HG02571 (cell line): ENCODE data around the gene ZNF44.
"Not testable (repeated sequence)": the region's sequence is repeated elsewhere in the genome, so short reads cannot be mapped to it uniquely, and the experiment has no call there.

ENCODE experiments used
- ATAC-seq: cut with Tn5 transposase; IDR thresholded peaks from one replicate; pipeline ENCODE4 v1.9.1; 2021; ENCODE audit warnings: mild to moderate bottlenecking, moderate library complexity; ENCODE audit not compliant: unreplicated experiment

The ZNF44 gene

DNA sequence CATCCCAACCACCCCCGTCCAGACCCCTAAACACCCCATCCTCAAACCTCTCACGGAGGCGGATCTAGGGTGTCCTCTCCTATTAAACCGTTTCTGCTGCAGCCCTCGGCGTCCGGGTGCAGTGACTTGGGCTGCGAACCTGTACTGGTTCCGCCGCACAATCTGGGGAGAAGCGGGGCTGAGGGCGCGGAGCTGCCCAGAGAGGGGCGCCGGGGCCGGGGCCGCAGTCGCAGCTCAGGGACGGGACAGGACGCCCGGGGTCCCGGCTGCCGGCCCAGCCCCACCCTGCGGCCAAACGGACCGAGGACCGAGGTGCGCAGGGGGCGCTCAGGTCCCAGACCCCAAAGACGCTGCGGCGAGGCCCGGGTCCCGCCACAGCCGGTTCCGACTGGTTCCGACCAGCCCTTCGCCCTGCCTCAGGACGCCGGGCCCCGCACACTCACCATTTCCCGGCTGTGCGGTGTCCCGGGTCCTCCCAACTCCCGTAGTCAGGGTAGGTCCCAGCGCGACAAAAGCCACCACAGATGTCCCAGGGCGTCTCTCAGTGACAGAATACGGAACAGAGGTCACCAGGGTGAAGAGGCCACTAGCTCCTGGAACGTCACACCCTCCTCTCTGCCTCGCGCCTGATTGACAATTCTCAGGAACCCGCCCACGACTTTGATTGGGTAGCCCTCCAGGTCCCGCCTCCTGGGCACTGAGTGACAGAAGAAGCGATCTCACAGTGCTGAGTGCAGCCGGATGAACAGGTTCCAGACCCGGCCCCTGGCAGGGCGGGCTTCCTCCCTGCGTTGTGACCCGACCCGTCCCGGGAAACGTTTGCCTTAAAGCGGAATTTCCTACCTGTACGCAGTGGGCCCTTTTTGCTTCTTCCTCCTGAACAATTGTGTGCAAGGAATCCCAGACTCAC, at the start of gene ZNF44:
TSS of gene ZNF44 (minus strand) at position 635 of the 910 bp plus-strand sequence. CDS start at position 446, 189 bp downstream.
- ATAC-seq, result peak; percentile 90

DNA sequence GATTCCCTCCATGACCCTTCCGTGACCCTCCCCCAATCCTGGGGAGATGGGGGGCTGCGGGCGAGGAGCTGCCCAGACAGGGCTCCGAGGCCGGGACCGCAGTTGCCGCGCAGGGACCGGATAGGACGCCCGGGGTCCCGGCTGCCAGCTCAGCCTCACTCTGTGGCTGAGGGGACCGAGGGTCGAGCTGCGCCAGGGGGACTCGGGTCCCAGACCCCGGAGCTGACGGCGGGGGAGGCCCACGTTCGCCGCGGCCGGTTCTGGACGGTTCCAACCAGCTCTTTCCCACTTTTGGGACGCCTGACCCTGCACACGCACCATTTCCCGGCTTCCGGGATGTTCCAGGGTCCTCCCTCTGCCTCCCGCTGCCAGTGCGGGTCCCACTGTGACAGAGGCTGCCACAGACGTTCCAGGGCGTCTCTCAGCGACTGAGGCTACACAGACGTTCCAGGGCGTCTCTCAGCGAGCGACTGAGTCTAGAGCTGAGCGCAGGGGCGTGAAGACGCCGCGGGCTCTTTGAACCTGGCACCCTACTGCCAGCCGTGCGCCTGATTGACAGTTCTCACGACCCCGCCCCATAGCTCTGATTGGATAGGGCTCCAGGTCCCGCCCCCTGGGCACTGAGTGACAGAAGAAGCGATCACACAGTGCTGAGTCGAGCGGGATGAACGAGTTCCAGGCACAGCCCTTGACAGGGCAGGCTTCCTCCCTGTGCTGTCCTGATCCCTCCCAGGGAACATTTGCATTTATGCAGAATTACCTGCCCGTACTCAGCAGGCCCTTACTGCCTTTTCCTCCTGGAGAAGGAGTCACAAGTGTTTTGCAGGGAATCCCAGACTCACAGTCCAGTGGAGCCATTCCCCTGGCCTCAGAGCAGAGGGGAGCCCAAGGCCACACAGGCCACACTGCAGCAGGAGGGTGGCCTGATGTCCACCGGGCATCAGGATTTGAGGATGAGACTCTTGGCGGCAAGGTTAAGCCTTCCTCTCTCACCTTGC, 38.8 kb upstream of the ZNF44 start, which contains the start of gene ZNF563:
TSS of gene ZNF563 (minus strand) at position 472 of the 998 bp plus-strand sequence. CDS start at position 321, 151 bp downstream.
- peak; percentile 88 for ATAC-seq

DNA sequence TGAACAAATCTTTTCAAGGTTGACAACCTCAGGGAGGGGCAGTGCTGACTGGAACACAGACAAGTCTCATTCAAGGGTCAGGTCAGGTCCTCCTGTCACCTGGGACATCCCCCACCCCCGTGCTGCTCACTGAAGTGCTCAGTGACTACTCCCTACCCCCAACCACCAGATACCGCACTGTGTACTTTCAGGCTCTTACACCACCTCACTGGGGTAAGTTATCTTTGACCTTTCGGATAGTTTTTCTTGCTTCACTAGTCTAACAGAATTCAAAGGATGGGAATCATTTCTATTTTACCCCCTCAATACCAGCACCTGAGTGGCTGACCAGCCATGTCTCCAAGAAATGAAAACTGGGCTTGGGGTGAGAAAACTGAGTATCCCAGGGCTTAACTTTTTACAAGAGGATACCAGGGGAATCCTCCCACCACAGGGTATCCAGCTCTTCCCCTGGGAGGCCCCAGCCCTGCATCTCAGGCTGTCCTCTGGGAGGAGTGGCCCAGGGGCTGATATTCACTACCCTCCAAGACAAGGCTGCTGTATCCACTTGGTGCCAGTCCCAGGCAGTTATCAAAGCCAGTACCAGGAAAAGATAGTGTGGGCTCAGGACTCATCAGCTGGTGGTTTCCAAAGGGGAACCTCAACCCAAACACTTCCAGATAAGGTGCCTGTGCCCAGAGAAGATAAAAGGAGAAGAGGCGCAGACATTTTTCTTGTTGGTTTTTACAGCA, 36.7 kb upstream of the ZNF44 start:
- ATAC-seq, result no peak

DNA sequence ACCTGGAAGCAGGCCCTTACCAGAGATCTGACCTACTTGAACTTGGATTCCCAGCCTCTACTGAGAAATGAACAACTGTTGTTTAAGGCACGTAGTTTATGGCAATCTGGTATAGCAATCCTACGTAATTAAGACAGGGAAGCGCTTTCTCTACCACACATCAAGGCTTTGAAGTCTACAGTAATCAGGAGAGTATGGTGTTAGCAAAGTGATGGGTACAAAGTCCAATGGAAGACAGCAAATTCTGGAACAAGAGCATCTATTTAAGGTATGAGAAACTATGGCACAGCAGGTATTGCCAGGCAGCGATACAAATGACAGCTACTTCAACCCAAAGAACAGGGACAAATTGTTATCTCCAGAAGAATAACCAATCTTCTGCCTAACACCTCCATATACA, 35.7 kb upstream of the ZNF44 start:
- ATAC-seq, result no peak

GRCh38 chr19:12325690-12326089, 31.0 kb upstream of the ZNF44 start:
- no peak for ATAC-seq

DNA sequence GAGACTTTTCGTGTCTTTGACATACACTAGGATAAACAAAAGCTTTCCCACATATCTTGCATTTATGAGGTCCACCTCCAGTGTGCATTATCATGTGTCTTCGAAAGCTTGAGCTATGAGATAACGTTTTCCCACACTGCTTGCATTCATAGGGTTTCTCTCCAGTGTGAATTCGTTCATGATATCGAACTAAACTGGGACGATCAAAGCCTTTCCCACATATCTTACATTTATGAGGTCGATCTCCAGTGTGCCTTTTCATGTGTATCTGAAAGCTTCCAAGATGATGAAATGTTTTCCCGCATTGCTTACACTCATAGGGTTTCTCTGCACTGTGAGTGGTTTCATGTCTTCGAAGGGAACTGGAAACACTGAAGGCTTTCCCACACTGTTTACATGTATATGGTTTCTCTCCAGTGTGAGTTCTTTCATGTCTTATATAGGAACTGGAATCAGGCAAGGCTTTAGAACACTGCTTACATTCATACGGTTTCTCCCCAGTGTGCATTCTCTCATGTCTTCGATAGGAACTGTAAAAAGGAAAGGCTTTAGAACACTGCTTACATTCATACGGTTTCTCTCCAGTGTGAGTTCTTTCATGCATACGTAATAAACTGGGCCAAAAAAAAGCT, 24.2 kb upstream of the ZNF44 start:
- ATAC-seq, result no peak

DNA sequence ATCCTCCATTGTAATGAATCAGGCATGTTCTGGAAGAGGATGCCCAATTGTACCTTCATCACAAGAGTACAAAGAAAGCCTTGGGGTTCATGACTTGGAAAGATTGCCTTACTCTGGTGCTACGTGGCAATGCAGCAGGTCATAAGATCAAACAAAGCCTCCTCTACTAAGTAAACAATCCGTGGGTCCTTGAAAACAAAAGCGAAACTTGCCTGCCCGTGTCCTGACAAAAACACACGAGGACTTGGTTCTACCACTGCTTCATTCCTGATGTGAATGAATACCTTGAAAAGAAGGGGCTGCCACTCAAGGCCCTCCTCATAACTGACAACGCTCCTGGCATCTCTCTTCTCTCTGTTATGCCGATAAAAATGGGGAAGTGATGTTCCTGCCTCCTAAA, 19.9 kb upstream of the ZNF44 start:
- no peak for ATAC-seq

DNA sequence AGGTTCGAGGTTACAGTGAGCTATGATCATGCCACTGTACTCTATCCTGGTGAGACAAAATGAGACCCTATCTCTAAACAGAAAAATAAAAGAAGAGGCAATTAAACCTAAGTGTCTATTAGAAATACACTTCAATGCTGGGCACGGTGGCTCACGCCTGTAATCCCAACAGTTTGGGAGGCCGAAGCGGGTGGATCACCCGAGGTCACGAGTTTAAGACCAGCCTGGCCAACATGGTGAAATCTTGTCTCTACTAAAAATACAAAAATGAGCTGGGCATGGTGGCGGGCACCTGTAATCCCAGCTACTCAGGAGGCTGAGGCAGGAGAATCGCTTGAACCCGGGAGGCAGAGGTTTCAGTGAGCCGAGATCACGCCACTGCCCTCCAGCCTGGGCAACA, 14.2 kb upstream of the ZNF44 start:
- not testable (repeated sequence) for ATAC-seq

- ATAC-seq, result no peak
Observed at GRCh38 chr19:12295191-12295590, 508 bp upstream of the ZNF44 start.

DNA sequence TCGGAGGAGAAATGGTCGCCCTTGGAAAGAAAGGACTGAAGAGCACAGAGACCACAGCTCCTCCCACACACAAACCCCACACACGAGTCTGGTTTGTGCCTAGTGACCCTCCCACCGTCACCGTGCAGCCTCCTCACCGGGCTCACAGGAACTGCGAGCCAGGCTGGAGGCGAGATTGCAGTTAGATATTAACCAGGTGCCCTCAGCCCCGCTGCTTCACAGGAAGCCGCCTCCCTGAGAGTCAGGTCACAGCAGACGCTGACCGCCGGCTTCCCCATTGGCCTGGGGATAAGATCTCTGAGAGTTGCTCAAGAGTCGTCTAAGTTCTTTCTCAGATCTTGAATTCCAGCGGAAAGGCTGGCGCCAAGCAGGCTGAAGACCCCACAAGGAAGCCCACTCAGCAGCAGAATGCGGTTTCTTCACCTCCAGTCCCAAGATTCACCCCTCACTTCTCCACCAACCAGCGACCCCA, 870 bp downstream of the ZNF44 start:
- ATAC-seq, result peak; percentile 35

DNA sequence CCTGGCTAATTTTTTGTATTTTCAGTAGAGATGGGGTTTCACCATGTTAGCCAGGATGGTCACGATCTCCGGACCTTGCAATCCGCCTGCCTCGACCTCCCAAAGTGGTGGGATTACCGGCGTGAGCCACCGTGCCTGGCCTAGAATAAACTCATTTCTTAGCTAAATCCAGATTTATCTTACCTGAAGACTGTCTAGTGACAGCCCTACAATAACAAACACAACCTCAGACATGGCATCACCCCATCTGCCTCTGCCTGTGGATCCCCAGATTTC, 5.0 kb downstream of the ZNF44 start:
- no peak for ATAC-seq

DNA sequence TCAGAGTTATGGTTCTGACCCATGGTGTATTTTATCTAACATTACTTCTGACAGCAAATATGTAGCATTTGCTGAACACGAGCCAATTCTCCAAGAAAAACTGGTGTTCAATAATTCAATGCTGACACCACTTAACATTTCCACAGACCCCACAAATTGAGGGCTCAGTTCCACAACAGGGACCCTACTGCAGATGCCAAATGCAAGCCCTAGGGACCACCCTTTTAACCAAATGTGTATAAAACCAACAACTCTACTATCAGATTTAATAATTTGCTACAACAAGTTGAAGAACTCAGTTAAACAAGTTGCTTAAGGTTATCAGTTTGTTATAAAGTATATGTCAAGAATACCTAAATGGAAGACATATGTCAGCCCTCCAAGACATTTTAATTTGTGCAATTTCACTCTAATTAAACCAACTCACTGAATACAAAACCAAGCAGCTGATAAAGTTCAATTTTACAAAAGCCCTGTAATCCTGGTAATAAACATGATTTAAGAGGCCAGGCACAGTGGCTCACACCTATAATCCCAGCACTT, 6.7 kb downstream of the ZNF44 start:
- no peak for ATAC-seq

GRCh38 chr19:12284631-12285030, 10.1 kb downstream of the ZNF44 start:
- ATAC-seq, result no peak

GRCh38 chr19:12284226-12284625, 10.5 kb downstream of the ZNF44 start:
- ATAC-seq, result no peak

DNA sequence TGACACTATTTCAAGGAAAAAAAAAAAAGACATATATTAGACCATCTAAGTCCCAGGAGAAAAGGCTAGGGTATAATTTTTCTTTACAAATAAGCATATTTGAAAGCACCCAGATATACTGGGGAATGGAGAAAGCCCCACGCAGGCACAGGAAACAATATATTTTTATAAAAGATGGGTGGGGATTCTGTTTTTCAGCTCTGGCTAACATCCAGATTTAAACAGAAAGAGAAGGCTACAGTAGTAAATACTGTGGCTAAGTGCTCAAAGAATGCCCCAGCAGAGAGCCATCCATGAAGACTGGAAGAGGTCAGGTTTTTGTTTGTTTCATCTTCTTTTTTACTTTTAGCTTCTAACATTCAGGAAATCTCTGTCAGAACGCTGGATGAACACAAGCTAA, 16.0 kb downstream of the ZNF44 start:
- no peak for ATAC-seq

DNA sequence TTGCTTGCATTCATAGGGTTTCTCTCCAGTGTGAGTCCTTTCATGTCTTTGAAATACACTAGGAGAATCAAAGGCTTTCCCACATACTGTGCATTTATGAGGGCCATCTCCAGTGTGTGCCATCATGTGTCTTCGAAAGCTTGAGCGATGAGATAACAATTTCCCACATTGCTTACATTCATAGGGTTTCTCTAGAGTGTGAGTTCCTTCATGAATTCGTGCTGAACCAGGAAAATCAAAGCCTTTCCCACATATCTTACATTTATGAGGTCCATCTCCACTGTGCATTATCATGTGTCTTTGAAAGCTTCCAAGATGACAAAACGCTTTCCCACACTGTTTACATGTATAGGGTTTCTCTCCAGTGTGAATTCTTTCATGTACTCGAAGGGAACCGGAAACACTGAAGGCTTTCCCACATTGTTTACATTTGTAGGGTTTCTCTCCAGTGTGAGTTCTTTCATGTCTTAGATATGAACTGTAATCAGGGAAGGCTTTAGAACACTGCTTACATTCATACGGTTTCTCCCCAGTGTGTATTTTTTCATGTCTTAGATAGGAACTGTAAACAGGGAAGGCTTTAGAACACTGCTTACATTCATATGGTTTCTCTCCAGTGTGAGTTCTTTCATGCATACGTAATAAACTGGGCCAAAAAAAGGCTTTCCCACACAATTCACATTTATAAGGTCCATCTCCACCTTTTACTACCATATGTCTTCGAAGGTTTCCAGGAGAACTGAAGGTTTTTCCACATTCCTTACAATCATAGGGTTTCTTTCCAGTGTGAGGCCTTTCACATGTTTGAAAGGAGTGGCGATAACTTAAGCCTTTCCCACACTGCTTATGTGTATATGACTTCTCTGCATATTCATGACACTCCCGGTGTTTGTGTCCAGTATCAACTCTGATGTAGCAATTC, 21.4 kb downstream of the ZNF44 start:
- ATAC-seq, result no peak

DNA sequence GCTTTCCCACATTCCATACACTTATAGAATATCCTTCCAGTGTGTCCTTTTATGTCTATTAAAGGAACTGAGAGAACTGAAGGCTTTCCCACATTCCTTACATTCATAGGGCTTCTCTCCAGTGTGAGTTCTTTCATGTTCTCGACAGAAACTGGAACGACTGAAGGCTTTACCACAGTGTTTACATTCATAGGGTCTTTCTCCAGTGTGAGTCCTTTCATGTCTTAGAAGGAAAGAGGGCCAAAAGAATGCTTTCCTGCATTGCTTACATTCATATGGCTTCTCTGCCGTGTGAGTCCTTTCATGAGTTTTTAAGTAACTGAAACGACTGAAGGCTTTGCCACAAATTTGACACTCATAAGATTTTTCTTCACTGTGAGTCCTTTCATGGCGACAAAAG, 22.3 kb downstream of the ZNF44 start:
- no peak for ATAC-seq

GRCh38 chr19:12270854-12271253, 23.8 kb downstream of the ZNF44 start:
- ATAC-seq, result no peak
